WI38 (cell line): ENCODE results near the gene CAMK1D.

Experiments used
- H3K4me3 ChIP-seq: 2 replicates; pipeline ENCODE4 v1.5.1; 2011; ENCODE audit warnings: low read depth, mild to moderate bottlenecking, control low read depth, low read length
- TF ChIP-seq, protein P1 (sequence below): IDR thresholded peaks from 2 replicates; pipeline ENCODE4 v1.5.1; 2012; ENCODE audit warnings: low read depth, mild to moderate bottlenecking, control low read depth, low read length

Gene CAMK1D

DNA sequence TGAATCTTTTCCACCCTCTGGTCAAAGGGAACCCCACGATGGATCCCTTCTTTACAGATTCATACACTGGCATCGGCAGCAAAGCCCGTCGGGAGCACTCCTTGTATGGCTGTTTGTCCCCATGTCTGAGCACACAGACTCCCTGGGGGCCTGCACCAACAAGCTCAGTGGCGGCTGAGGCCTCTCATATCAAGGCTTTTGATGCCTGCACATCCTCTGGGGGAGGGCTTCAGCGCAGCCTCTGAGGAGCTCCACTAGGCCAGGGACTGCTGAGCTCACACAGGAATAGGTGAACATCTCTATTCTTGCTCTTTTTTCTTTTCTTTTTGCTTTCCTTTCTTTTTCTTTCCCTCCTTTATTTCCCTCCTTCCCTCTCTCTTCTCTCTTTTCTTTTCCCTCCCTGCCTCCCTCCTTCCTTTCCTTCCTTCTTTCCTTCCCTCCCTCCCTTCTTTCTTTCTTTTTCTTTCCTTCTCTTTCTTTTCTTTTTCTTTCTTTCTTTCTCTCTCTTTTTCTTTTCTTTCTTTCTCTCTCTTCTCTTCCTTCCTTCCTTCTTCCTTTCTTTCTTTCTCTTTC is 477.5 kb downstream of the CAMK1D start:
- TF ChIP-seq, protein P1, sequence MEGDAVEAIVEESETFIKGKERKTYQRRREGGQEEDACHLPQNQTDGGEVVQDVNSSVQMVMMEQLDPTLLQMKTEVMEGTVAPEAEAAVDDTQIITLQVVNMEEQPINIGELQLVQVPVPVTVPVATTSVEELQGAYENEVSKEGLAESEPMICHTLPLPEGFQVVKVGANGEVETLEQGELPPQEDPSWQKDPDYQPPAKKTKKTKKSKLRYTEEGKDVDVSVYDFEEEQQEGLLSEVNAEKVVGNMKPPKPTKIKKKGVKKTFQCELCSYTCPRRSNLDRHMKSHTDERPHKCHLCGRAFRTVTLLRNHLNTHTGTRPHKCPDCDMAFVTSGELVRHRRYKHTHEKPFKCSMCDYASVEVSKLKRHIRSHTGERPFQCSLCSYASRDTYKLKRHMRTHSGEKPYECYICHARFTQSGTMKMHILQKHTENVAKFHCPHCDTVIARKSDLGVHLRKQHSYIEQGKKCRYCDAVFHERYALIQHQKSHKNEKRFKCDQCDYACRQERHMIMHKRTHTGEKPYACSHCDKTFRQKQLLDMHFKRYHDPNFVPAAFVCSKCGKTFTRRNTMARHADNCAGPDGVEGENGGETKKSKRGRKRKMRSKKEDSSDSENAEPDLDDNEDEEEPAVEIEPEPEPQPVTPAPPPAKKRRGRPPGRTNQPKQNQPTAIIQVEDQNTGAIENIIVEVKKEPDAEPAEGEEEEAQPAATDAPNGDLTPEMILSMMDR, result no peak
- no peak overlapping the region for H3K4me3 ChIP-seq

DNA sequence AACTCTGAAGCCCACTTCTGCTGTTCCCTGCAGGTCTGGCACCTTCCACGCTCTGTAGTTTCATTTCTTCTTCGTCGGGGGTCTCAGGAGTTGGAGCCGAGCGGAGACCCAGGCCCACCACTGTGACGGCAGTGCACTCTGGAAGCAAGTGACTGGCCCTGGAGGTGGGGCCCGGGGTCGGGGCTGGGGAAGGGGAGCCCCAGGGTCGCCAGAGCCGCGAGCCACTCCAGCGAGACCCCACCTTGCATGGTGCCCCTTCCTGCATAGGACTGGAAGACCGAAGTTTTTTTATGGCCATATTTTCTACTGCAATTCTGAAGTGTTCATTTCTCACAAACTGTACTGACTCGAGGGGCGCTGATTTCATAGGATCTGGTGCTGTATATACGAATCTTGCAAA is 479.4 kb downstream of the CAMK1D start:
- TF ChIP-seq, protein P1, result no peak
- H3K4me3 ChIP-seq, result no peak overlapping the region

DNA sequence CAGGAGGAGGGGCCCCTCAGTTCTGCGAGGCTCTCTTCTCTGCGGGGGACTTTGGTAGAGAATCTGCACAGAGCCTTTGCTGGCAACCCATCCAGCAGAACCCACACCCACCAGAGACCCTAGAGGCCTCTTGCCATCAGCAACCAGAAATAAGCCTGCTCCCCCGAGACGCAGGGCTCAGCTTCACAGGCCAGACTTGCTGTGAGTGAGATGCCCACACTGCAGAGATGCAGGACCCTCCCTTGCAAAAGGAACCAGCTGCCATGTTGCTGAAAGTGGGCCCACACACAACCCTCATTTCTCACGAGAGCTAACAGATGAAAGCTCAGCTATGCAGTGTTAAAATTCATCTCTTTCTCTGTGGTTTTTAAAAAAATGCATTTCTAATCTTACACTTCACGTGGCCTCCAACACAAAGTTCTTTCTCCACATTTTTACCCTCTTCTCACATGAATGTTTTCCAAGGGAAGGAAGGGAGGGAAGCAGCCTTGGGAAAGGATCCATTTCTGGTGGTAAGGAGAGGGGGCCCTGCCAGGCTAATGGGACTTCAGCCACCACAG is 480.6 kb downstream of the CAMK1D start:
- TF ChIP-seq, protein P1, result no peak
- no peak overlapping the region for H3K4me3 ChIP-seq

DNA sequence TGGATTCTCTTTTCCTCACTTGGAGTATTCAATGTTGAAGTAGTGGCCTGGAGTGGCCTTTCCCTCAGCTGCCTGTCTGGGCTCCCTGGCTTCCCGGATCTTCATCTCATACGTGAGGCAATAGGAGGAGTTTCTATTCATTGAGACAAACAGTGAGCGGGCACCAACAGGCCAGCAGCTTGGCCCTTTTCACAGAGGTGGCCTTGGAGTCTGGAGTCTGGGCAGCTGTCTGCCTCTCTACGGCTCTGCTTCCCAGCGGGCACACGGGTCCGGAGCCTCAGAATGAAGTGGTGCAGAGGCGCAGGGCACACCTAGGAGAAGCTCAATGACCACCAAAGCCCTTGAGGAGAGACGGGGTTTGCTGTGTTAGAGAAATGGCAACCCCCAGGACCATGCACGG is 482.7 kb downstream of the CAMK1D start:
- TF ChIP-seq, protein P1, result no peak
- no peak overlapping the region for H3K4me3 ChIP-seq

DNA sequence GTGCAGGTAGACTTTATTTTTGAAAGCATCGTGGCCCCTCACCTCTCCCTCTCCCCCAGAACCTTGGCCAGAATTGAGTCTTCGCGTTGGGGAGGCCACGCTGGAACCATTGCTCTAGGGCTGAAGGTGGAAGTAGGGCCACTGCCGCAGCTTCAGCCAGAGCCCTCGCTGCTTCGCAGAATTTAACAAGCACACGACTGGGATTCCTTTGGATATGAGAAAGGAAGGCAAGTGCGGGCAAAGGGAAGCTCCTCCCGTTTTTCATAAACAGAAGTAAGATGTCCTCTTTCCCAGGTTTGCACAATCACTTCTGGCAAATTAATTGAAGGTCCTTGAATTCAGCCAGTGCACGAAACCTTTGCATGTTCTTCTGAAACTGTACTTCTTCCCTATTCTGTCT is 484.1 kb downstream of the CAMK1D start:
- H3K4me3 ChIP-seq, result no peak overlapping the region
- TF ChIP-seq, protein P1, result no peak

DNA sequence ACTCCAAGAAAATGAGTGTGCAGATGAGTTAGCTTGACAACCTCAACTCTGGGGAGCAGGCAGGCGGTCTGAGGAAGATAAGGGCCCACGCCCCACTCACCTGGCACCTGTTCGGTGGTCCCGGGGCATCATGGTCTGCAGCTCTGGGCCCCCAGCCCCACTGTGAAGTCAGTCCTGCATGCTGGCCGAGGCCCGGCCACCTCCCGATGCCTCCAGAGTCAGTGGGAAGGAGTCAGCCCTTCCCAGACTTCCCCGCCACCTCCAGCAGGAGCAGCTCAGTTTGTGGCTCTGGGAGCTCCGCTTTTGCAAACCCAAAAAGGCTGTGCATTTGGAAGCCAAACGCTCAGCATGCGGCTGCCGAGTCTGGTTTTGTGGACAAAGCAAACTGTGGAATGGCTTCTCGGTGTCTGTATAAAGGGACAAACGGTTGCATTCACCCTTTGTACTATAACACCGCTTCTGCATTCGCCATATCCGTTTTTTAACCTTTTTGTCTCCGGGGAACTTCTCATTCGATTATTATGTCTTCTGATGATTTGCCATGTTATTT is 484.8 kb downstream of the CAMK1D start:
- no peak overlapping the region for H3K4me3 ChIP-seq
- TF ChIP-seq, protein P1, result no peak

DNA sequence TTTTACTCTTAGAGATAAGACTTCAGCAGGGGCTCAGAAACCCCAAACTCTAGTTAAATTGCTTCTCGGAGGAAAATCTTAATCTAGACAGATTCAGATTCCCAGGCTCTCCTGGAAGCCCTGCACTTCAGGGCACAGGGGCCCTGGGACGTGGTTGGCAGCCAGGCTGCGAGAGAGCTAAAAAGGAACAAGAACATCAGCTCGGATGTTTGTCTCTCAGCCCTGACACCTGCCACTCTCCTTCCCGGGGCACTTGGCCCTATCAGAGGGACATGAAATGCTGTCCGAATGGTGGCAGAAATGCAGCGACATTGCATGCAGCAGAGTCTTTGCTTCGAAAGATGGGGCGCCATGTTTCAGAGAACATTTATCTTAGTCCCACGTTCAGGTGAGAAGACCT is 485.4 kb downstream of the CAMK1D start:
- H3K4me3 ChIP-seq, result no peak overlapping the region
- TF ChIP-seq, protein P1, result no peak
